ENCODE measurements around the gene OR5T1.

Gene OR5T1

DNA sequence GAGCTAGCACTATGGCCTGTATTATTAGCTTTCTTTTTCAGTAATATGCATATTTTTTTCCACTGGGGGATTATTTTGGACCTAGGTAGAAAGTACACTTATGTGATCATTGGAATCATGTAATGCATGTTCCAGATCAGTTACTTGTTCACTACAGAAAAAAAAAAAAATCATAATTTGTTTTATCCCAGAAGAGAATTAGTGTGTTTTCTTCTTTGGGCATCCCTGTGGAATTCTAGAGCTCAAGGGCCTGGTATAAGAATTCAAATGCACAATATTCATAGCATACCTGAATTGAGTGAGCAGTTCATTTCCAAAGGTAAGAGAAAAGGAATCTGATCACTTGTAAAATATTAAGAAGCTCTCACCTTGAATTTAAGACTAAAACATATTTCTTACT, at the start of gene OR5T1:
Gene OR5T1 (plus strand): TSS at position 301 of the 400 bp plus-strand sequence. CDS start 1,485 bp downstream, outside the sequence.
- DNase-seq (ENCODE audit: low read depth): no peak

DNA sequence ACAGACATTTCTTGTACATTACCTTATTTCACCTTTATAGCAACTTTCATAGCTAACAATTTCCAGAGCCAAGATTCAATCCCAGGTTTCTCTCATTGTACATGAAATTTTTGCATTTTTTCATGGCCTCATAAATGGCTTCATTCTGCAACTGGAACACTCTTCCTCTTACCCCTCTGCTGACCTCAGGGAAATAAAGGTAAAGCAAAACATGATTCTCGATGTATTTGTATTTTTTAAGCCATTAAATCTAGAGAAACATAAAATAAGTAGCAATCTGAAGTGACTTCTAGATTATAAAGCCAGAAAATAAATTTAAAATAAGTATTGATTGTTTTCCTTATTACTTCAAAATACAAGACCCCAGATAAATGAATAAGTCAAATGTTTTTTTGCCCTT, 39.8 kb upstream of the OR5T1 start, which contains the start of gene OR5T2:
Gene OR5T2 (minus strand): TSS at position 101 of the 400 bp plus-strand sequence. CDS start 1,193 bp downstream, outside the sequence.
- no peak for DNase-seq (ENCODE audit: low read depth)

DNA sequence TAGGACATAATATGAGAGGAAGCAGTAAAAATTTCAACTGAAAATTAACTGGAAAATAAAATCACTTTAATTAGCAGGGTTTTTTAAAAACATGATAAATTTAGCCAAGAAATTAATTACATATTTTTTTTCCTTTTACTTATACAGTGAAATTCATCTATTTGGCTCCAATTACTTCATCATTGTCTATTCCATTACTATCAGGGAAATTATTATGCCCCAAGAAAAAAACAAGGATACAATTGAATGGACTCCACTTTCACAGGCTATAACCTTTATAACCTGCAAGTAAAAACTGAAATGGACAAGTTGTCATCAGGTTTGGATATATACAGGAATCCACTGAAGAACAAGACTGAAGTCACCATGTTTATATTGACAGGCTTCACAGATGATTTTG, 22.0 kb upstream of the OR5T1 start, which contains the start of gene OR5T3:
Gene OR5T3 (plus strand): TSS at position 301 of the 400 bp plus-strand sequence. CDS start 0 bp downstream, at position 301.
- no peak for DNase-seq (ENCODE audit: low read depth)

DNA sequence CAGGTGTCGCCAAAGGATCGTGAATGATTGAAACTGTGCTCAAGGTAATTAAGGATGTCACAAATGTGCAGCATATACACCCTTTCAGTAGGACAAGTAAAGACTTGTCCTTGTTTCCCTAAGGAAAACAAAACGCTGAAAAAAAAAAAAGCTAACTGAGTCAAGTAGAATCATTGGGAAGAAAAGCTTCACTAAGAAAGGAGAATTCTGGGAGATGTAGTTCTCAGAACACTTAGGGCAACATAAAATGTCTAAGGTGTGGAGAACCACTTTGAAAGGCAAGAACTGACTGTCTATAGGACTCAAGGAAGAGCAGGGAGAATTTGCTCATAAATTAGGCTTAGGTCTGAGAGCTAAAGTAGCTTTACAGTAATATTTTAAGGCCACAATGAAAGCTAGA, 2.9 kb upstream of the OR5T1 start:
- DNase-seq (ENCODE audit: low read depth): no peak

DNA sequence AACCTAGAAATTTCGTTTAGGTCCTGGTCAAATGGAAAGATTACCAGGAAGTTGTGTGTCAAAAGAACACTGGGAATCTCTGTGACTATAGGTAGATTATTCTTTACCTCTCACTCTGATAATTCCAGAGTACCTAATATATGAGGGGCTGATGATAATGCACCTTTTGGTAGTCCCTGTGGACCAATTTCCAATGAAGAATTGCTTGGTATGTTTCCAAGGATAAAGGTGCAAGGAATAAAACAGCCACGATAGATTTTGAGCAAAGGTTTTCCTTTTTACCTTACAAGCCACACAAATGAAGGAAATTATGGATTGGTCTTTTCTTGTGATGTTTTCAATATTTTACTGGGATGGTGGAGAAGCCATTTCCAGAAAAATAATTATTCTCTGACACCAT, 18.2 kb downstream of the OR5T1 start, which contains the start of gene OR8H1:
Gene OR8H1 (minus strand): TSS at position 101 of the 400 bp plus-strand sequence. CDS start 1,192 bp downstream, outside the sequence.
- no peak for DNase-seq (ENCODE audit: low read depth)

DNA sequence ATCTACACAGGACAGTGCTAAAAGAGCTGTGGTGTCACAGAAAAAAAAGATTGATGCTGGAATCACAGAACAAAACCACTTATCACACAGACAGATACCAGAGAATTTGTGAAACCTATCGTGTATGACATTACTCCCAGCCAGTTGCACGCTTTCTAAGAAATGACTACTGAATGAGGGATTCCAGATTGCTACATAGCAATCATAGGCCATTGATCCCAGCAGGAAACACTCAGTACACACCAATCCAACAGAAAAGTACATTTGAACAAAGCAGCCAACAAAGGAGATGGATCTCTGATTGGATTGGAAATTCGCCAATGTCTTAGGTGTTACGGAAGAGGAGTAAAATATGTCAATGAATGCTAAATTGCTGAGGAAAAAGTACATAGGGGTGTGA, 22.9 kb downstream of the OR5T1 start:
- no peak for DNase-seq (ENCODE audit: low read depth)

DNA sequence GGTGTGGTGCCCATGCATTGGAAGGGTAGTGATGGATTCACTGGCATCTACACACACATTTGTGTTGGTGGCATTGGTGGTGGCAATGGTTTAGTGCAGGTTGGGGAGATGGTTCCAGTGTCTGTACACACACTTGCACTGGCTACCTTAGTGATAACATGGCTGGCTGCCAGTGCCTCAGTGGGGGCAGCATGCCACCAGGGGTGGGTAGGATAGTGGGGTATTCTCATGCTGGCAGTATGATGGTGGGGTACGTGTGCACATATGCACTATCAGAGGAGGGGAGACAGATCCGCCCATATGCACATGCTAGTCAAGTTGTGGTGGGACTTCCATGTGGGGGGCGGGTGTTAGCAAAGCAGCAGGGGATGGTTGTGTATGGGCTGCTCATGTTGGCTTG, 33.9 kb downstream of the OR5T1 start:
- no peak for DNase-seq (ENCODE audit: low read depth)

DNA sequence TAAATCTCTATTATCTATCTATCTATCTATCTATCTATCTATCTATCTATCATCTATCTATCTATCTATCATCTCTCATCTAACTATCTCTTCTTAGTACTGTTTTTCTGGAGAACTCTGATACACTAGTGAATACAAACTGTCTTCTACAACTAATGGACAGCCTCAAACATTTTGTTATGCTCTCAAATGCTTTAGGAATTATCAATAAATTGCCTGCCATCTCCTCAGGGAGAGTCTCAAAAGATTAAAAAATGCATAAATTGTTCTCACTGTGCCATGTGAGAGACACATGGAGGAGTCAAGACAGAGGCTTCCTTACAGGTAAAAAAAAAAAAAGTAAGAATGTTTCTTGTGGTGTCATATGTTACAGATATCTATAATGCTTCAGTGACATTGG, 40.9 kb downstream of the OR5T1 start, which contains the start of gene OR8K3:
Gene OR8K3 (plus strand): TSS at position 301 of the 400 bp plus-strand sequence. CDS start 3,163 bp downstream, outside the sequence.
- no peak for DNase-seq (ENCODE audit: low read depth)

Data from stimulated activated CD8-positive, alpha-beta memory T cell treated with anti-CD3 and anti-CD28 coated beads, Interleukin-7, amount 100 ng/mL, for 24 hours (primary cell).